SKM-1 treated with dmso at 0.1 percent for 144 hours (cell line): ENCODE measurements around the gene TCF23.

ENCODE experiments used
- DNase-seq: peaks from one replicate; lab custom pipeline; 2025; ENCODE audit not compliant: unreplicated experiment; lab: John Stamatoyannopoulos, UW

The TCF23 gene

GRCh38 chr2:27128668-27129571, 19.9 kb upstream of the TCF23 start:
- DNase-seq, result no peak

GRCh38 chr2:27130396-27130795, 18.4 kb upstream of the TCF23 start:
- no peak for DNase-seq

GRCh38 chr2:27131429-27131828, 17.4 kb upstream of the TCF23 start:
- no peak for DNase-seq

- DNase-seq, result no peak
These were observed 15.5 kb upstream of the TCF23 start for GRCh38 chr2:27133195-27133875.

GRCh38 chr2:27133905-27134780, 14.7 kb upstream of the TCF23 start, which contains the start of gene PREB:
TSS of gene PREB (minus strand) at chr2:27134636. CDS start at chr2:27134421, 215 bp downstream.
- DNase-seq, result peak; percentile 93

- no peak for DNase-seq
These were observed 13.9 kb upstream of the TCF23 start for GRCh38 chr2:27134781-27135477.

GRCh38 chr2:27135478-27135955, 13.3 kb upstream of the TCF23 start:
- DNase-seq, result no peak

GRCh38 chr2:27136751-27137150, 12.1 kb upstream of the TCF23 start:
- DNase-seq, result no peak

- no peak for DNase-seq
These were observed 11.4 kb upstream of the TCF23 start for GRCh38 chr2:27137322-27137935.

GRCh38 chr2:27138111-27138510, 10.7 kb upstream of the TCF23 start:
- DNase-seq, result no peak

GRCh38 chr2:27139310-27139709, 9.5 kb upstream of the TCF23 start, which contains the start of gene PRR30:
TSS of gene PRR30 (minus strand) at chr2:27139410. CDS start at chr2:27138329, 1,081 bp downstream.
- DNase-seq, result no peak

- DNase-seq, result no peak
These were observed 5.5 kb upstream of the TCF23 start for GRCh38 chr2:27143285-27143684.

GRCh38 chr2:27145682-27146081, 3.1 kb upstream of the TCF23 start:
- no peak for DNase-seq

- no peak for DNase-seq
These were observed 869 bp upstream of the TCF23 start for GRCh38 chr2:27147935-27148334.

- no peak for DNase-seq
These were observed 984 bp downstream of the TCF23 start for GRCh38 chr2:27149570-27150405.

GRCh38 chr2:27150639-27151230, 1.9 kb downstream of the TCF23 start:
- DNase-seq, result no peak

GRCh38 chr2:27152102-27152795, 3.4 kb downstream of the TCF23 start:
- DNase-seq, result no peak
